HG02623 (cell line): ENCODE measurements around the gene AMZ1.
"Not testable (repeated sequence)": the region's sequence is repeated elsewhere in the genome, so short reads cannot be mapped to it uniquely, and the experiment has no call there.

Experiments
- ATAC-seq: cut with Tn5 transposase; IDR thresholded peaks from one replicate; pipeline ENCODE4 v1.9.1; 2021; ENCODE audit warnings: moderate library complexity; ENCODE audit not compliant: unreplicated experiment

Gene AMZ1

DNA sequence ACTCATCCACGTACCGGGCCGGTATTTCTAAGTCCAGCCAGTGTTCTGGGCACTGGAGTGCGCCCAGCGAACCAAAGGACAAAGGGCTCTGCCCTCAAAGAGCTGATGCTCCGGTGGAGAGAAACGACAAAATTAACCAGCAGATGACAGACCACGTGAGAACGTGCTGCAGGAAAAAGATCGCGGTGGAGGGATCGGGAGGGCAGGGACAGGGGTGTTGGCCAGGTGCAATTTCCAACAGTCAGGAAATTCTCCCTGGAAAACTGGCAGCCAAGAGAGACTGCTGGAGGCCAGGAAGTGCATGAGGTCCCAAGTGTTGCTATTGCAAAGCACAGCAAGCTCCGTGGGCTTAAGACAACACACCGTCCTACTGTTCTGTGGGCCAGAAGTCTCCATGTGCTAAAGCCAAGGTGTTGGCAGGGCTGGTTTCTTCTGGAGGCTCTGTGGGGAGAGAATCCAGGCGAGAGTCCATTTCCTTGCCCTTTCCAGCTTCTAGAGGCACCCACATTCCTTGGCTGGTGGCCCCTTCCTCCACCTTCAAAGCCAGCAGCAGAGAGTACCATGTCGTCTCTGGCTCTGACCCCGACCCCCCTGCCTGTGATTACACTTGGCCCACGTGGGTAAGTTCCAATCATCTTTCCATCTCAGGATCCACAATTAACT, 21.3 kb upstream of the AMZ1 start:
- ATAC-seq = no peak

DNA sequence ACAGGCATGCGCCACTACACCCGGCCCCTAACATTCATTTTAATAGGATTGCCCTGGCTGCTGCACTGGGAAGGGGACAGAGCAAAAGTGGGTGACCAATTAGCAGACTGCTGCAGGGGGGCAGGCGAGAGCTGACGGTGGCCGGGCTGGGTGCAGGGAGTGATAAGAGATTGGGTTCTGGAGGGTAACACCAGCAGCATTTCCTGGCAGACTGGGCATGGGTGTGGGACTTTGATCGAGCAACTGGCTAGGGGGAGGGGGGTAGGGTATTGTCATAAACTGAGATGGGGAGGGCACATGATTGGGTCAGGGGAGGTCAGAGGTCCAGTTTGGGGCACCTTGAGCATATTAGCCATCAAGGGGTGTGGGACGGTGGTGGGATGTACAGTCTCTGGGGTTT, 20.2 kb upstream of the AMZ1 start:
- ATAC-seq = no peak

DNA sequence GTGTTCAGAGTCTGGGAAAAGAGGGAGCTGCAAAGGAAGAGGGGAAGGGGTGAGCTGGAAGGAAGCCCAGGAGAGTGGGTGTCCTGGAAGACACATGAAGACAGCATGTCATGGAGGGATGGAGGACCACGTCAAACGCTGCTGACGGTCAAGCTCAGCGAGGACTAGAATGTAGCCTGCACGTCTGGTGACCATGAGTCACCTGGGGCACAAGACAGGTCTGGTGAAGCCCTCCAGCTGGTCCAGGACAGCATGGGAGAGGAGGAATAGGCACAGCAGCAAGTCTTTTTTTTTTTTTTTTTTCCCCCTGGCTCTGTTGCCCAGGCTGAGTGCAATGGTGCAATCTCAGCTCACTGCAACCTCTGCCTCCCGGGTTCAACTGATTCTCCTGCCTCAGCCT, 19.6 kb upstream of the AMZ1 start:
- ATAC-seq = no peak

DNA sequence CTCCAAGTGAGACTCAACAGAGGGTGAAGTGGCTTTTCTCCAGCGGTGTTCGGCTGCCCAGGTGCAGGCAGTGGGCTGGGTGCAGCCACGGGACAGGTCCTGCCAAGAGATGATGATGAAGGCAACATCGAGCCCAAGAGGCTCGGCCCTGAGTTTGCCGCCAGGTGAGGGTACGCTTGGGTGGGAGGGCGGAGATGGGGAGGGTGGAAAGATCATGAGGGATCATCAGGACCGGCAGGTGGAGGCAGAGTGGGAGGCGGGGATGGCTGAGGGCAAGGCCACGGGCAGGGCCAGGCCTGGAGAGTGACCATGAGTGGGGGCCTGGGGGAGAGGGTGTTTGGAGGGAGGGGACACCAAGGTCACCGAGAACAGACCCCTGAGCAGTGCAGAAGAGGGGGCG, 17.8 kb upstream of the AMZ1 start:
- ATAC-seq = no peak

DNA sequence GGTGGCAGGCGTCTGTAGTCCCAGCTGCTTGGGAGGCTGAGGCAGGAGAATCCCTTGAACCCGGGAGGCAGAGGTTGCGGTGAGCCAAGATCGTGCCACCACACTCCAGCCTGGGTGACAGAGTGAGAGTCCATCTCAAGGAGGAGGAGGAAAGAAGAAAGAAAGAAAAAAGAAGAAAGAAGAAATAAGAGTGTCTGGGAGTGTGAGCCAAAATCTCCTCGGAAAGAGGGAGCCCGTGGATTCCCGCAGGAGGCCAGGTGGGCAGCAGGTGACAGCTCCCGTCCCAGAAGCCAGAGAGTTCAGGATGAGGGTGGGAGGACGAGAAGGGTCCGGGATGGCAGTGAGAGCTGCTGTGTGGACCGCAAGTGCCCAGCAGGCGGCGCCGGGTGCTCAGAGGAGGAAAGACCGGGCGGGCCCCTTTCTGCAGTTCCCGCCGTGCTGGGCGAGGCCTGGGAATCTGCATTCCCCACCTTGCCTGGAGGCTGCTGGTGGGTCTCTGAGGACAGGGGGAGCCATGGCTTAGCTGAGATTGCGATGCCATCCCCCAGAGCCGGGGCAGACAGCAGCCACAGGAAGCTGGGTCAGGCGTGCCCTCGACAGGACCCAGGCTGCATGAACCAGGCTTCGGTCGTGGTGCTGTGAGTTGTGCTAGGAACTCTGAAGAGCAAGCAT, 17.1 kb upstream of the AMZ1 start:
- no peak for ATAC-seq

DNA sequence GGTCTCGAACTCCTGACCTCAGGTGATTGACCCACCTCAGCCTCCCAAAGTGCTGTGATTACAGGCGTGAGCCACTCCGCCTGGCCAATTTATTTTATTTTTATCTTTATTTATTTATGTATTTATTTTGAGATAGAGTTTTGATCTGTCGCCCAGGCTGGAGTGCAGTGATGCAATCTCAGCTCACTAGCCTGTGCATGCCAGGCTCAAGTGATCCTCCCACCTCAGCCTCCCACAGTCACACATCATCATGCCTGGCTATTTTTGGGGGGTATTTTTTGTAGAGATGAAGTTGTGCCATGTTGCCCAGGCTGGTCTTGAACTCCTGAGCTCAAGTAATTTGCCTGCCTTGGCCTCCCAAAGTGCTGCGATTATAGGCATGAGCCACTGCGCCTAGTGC, 14.8 kb upstream of the AMZ1 start:
- ATAC-seq = not testable (repeated sequence)

DNA sequence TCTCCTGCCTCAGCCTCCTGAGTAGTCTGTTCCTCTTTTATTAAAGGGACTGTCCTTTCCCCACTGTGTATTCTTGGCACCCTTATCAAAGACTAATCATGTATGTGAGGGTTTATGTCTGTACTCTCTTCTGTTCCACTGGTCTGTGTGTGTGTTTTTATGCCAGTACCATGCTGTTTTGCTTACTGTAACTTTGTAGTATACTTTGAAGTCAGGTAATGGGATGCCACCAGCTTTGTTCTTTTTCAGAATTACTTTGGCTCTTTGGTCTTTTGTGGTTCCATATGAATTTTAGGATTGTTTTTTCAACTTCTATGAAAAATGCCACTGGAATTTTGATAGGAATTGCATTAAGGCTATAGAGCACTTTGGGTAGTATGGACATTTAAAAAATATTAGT, 14.1 kb upstream of the AMZ1 start:
- ATAC-seq = no peak

DNA sequence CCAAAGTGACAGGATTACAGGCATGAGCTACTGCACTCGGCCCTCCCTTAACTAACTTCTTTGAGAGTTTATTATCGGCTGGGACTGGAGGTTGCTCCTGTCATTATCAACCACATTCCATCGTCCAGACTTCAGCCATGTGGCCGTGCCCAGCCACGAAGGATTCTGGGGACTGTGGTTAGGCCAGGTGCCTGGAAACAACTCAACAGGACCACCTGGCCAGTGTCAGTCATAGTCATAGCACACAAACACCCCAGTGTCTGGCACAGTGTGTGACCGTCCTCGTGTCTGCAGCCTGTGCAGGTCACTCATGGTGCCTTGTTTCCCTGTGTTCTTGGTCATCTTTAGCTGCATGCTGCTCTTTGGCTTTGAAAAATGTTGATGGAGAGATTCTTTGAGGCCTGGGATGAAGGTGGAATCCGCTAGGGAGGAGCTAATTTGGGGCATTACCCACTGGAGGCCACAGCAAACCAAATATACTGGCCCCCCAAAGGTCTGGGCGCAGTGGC, 12.7 kb upstream of the AMZ1 start:
- no peak for ATAC-seq

DNA sequence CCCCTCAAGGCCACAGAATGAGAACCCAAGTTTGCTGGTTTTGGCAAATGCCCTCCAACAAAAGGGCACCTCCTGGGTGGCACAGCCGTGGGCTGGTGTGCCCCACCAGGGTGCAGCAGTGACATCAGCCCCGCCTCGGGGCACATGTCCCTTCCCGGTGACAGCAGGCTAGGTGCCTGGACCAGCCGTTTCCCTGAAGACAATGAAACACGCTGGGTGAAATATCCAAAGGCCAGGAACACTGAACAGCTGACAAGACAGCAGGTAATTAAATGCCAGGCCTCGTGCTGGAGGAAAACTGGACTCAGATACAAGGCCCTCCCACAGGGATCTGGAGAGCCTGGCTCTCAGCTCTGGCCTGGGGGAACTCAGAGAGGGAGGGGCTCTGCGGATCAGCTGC, 11.4 kb upstream of the AMZ1 start:
- ATAC-seq = not testable (repeated sequence)

DNA sequence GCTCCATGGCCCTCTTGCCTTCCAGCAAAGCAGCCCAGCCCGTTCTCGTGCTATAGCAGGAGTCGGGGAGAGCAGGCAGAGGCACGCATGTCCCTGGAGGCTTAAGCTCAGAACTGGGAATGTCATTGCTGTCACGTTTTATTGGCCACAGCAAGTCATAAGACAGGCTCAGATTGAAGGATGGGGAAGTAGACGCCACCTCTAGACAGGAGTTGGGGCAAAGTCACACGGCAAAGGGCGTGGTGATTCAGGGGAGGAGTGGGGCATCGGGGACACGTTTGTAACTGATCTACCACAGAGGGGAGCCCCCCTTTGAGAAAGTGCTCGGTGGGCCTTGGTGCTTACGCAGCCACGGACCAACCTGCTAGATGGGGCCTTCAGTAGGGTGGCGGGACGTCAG, 9.5 kb upstream of the AMZ1 start:
- not testable (repeated sequence) for ATAC-seq

DNA sequence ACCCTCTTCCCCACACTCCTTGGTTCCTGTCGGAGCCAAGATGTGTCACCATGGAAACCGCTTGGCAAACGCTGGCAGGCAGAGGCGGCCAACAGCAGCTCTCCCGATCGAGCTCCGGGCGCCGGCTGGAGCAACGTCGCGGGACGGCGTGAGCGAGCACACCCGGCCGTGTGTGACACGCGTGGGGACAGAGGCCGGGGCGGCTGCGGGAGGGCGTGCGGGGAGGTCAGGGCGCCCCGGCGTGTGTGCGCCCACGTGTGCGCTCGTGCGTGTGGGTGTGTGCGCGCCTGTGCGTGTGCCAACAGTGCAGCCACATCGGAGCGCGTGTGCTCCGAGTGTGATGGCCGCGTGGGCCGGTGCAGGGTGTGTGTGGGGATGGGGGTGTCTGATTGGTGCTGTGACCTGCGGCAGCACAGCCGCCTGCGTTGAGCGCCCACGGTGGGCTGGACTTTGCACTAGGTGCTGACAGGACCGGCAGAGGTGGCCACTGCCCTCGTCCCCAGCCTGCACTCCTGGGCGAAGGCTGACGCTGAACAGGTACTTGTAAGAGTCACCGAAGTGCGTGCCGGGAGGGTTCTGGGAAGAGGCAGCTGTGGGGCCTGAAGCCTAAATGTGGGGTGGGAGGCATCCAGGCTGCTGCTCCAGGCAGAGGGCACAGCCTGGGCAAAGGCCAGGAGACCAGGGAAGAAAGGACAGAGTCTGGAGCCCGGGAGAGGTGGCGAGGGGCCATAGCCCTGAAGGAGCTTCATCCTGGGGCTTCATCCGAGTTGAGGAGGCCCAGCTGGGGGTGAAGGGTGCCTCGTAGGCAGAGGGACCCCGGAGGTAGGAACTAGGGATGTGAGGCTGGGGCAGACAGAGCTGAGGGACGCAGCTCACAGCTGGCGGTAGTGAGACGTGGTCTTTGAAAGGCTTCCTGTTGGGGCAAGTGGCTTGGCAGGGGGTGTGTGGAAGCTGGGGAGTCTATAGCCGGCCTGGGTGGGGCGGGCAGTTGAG, 8.6 kb upstream of the AMZ1 start:
- not testable (repeated sequence) for ATAC-seq

DNA sequence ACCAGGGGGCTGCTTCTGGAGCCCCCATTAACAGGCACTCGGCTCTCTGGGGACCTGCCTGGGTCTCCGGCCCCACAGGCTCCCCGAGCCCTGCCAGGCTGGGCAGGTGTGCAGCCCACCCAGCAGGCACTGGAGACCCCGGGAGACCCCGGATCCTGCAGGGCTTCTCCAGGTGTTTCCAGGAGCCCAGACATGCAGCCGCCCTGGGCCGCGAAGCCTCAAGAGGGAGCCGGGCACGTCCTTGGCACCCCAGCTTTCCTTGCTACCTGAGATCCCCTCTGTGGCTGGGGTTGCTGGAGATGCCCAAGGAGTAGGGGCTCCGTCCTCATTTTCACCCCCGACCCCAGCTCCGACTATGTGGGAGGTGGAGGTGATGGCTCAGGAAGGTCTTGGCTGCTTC, 7.7 kb upstream of the AMZ1 start:
- no peak for ATAC-seq

DNA sequence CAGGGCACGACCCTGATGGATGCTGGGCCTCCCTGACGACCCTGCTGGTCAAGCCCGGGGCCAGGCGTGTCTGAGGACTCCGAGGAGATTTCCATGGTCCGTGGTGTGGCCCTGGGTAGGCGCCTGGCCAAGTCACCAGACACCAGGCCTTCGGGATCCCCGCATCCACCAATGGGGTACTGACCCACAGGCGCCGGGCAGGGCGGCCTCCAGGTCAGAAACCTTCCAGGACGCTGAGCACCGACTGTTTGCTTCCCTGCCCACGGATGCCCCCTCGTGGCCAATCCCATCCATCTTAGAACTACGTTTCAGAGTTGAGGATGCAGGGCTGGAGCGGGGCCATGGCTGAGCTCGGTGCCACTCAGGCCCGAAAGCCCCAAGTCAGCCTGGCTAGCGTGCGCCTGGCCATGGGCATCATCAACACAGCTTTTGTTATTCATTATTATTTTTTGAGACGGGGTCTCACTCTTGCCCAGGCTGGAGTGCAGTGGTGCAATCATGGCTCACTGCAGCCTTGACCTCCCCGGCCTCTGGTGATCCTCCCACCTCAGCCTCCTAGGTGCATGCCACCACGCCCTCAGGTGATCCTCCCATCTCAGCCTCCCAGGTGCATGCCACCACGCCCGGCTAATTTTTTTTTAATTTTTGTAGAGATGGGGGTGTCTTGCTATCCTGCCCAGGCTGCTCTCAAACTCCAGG, 7.1 kb upstream of the AMZ1 start:
- no peak for ATAC-seq

DNA sequence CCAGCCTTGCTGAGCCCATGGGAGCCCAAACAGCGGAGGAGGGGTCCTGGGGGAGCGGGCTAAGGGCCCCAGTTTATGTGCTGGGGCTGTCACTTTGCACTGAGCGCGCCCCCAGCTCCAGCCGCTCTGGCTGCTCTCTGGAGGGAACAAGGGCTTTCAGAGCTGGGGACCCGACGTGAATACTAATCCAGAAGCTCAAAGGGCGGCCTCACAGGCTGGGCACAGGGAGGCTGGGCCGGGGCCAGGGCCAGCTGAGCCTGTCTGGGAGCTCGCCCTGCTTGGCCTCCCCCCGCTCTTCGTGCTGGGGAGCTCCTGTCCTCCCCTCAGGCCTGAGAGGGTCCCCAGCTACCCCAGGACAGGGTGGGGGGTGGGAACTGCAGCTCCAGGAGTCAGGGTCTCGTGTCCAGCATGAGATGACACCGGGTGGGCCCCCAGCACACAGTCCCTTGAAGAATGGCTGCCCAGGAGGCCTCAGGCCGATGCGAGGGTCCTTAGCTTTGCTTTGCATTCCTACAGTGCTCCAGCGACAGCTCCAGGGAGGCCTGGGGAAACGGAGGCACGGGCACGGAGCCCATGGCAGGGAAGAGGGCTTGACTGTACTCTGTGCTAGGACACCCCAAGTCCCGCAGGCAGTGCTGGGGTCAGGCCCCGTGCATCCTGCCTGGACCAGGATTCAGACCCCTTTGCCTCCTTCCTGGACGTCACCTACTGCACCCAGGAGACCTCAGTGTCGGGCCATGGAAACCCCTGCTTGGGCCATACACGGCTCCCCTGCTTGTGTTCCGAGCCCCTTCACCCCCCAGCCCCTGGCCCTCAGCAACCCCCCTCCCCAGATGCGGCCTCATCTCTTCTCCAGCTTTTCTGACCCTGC, 5.8 kb upstream of the AMZ1 start:
- ATAC-seq = no peak

DNA sequence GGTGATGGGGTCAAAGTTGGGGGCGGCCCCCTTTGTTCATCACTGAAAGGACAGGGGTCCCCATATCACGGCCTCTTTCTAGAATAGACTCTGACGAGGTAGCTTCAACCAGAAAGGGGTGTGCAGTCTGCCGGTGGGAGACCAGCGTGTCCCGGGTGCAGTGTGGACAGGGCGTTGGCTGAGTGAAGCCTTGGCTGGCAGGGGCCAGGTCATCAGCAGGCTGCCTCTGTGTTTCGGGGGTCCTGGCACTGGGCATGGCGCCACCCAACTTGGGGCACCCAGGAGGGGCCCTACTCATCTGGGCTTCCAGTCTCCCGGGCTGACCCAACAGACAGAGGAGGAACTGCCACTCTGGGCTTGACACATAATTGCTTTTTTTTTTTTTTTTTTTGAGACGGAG, 3.5 kb upstream of the AMZ1 start:
- ATAC-seq = no peak

DNA sequence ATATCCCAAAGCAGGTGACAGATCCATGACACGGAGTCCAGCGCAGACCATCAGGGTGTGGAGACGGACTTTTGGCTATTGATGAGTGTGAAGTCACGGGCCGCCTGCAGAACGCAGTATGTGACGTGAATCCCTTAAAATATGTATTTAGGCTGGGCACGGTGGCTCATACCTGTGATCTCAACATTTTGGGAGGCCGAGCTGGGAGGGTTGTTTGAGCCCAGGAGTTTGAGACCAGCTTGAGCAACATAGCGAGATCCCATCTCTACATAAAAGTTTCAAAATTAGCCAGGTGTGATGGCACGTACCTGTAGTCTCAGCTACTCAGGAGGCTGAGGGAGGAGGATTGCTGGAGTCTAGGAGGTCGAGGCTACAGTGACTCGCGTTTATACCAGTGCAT, 1.9 kb upstream of the AMZ1 start:
- no peak for ATAC-seq

DNA sequence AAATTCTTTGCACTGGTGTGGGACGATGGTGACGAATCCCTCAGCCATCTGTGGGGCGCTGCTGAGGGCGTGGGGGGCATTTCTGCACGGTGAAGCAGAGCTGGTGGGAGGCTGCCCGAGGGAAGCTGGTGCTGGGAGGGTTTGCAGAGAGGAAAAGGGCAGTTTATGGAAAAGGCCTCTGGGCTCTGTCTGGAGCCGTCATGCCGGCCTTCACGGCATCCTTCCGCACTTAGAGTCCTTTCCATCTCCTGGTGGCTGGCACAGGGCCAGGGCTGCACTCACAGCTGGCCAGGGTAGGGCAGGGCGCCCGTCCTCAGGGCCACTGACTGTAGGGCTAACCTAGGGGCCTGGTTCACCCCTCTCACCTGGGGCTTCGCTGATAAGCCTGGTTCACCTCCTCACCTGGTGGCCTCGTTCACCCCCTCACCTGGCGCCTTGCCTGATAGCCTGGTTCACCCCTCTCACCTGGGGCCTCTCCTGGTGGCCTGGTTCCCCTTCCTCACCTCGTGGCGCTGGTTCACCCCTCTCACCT, 598 bp upstream of the AMZ1 start:
- ATAC-seq = no peak

DNA sequence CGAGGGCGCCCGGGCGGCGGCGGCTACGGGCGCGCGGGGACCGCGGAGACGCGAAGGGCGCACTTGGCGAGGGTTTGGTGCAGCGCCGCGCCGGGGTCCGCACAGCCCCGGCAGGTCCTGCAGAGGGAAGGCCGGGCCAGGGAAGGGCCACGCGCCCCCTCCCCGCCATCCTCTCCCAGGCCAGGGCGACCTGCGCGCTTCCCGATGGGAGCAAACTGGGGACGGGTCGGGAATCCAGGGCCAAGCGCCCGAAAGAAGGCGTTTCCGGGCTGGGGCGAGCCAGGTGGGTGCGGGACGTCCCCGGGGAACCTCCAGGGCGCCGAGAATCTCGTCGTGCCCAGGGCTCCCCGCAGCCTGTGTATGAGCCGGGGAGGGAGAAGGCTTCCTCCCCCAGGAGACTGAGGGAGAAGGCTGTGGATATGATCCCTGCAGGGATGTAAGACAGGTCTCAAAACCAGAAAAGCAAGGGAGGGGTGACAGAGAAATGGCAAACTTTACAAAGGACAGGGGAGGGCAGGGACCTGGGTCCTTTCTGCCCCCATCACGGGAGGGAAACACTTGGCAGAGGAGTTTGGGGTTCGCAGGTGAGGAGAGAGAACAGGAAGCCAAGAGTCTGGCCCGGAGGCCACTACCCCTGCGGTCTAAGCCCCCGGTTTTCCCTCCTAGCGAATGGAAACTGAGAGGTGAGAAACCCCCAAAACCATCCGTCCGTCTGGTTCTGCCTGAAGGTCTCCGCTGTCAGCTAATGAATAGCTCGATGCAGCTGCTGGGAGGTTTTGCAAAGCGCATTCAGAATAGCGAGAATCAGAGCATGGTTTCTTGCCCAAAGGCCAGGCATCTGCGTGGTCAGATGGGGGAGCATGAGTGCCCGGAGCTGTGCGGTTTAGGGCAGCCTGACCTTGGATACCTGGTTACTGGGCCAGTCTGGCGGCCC, 674 bp downstream of the AMZ1 start:
- peak; percentile 69 for ATAC-seq
